CD14-positive monocyte (primary cell): ENCODE results near the gene GAP43. TPM values are rescaled to one million over a fixed set of nuclear protein-coding genes. Genes with fewer than 3 reads are reported as not detected.

ENCODE experiments used
- DNase-seq, 3 donors: peaks; one replicate each; pipeline ENCODE4 v3.0.0-alpha.2; 2011 to 2022
- H2AFZ ChIP-seq: 2 replicates; pipeline ENCODE4 v1.6.0; 2012; ENCODE audit warnings: mild to moderate bottlenecking, low read depth, low read length, inconsistent platforms; ENCODE audit not compliant: insufficient read depth, poor library complexity, severe bottlenecking
- H3K27ac ChIP-seq, 2 donors: 1 replicate in 1 of 2; 2 replicates in 1 of 2; pipeline ENCODE4 v1.5.1; 2012 to 2013; ENCODE audit warnings: low read length in 2 of 2, control low read depth in 1 of 2, inconsistent platforms in 1 of 2, low read depth in 1 of 2, mild to moderate bottlenecking in 1 of 2
- H3K27me3 ChIP-seq, 2 donors: one replicate each; pipeline versions ENCODE4 v1.6.0 to v1.6.1; 2011 to 2013; ENCODE audit warnings: low read length in 2 of 2; ENCODE audit not compliant: control insufficient read depth in 2 of 2, insufficient read depth in 2 of 2
- H3K36me3 ChIP-seq, 2 donors: replicated peaks in 1 of 2; 1 replicate in 1 of 2; 2 replicates in 1 of 2; pipeline versions ENCODE4 v1.5.1 to v1.6.1; 2012 to 2013; ENCODE audit warnings: low read length in 2 of 2, control low read depth in 1 of 2, inconsistent platforms in 1 of 2, mild to moderate bottlenecking in 1 of 2; ENCODE audit not compliant: insufficient read depth in 2 of 2, control insufficient read depth in 1 of 2
- H3K4me1 ChIP-seq, 2 donors: 1 replicate in 1 of 2; 2 replicates in 1 of 2; pipeline versions ENCODE4 v1.5.1 to v1.6.1; 2012 to 2013; ENCODE audit warnings: low read length in 2 of 2, control low read depth in 1 of 2, inconsistent platforms in 1 of 2, mild to moderate bottlenecking in 1 of 2, moderate library complexity in 1 of 2; ENCODE audit not compliant: insufficient read depth in 2 of 2, control insufficient read depth in 1 of 2
- H3K4me2 ChIP-seq: replicated peaks from 2 replicates; pipeline ENCODE3; 2012; ENCODE audit warnings: low read length, moderate library complexity, mild to moderate bottlenecking; ENCODE audit not compliant: poor library complexity, severe bottlenecking; ENCODE audit errors: extremely low read depth
- H3K4me3 ChIP-seq, 3 experiments: fragments of 200-600 bp in 1 of 3; sonication (generic) in 1 of 3; replicated peaks in 1 of 3; 1 replicate in 2 of 3; 2 replicates in 1 of 3; pipeline ENCODE4 v1.5.1; 2011 to 2013; ENCODE audit warnings: low read length in 3 of 3, mild to moderate bottlenecking in 3 of 3, control low read depth in 2 of 3, low read depth in 2 of 3, inconsistent platforms in 1 of 3, moderate library complexity in 1 of 3
- H3K79me2 ChIP-seq: 2 replicates; pipeline ENCODE4 v1.6.0; 2012; ENCODE audit warnings: mild to moderate bottlenecking, control low read depth, inconsistent platforms, low read length, moderate library complexity; ENCODE audit not compliant: insufficient read depth
- H3K9ac ChIP-seq: 2 replicates; pipeline ENCODE4 v1.6.0; 2017; ENCODE audit warnings: low read length, mild to moderate bottlenecking; ENCODE audit not compliant: insufficient read depth, poor library complexity, severe bottlenecking
- H3K9me3 ChIP-seq, 2 donors: replicated peaks in 1 of 2; 1 replicate in 1 of 2; 2 replicates in 1 of 2; pipeline versions ENCODE4 v1.5.1 to v1.6.1; 2012 to 2013; ENCODE audit warnings: low read length in 2 of 2, control low read depth in 1 of 2; ENCODE audit not compliant: control insufficient read depth in 1 of 2, insufficient read depth in 1 of 2
- H4K20me1 ChIP-seq: 2 replicates; pipeline ENCODE4 v1.6.0; 2012; ENCODE audit warnings: mild to moderate bottlenecking, low read length, control low read depth, moderate library complexity; ENCODE audit not compliant: insufficient read depth
- H3K27ac Mint-ChIP-seq, 7 donors: one replicate each; pipeline ENCODE4 v1.8.0; 2020; ENCODE audit warnings: mild to moderate bottlenecking in 7 of 7, mixed read lengths in 7 of 7, moderate library complexity in 6 of 7, inconsistent platforms in 2 of 7
- H3K27me3 Mint-ChIP-seq, 3 donors: one replicate each; pipeline ENCODE4 v1.8.0; 2021 to 2022; ENCODE audit warnings: low read depth in 3 of 3, mild to moderate bottlenecking in 3 of 3, mixed read lengths in 3 of 3, moderate library complexity in 3 of 3, inconsistent platforms in 1 of 3
- H3K36me3 Mint-ChIP-seq, 2 donors: one replicate each; pipeline ENCODE4 v1.8.0; 2020; ENCODE audit warnings: mixed read lengths in 2 of 2, inconsistent platforms in 1 of 2, mild to moderate bottlenecking in 1 of 2
- H3K4me1 Mint-ChIP-seq: one replicate; pipeline ENCODE4 v1.8.0; 2020; ENCODE audit warnings: mild to moderate bottlenecking, mixed read lengths
- H3K4me3 Mint-ChIP-seq, 2 donors: one replicate each; pipeline ENCODE4 v1.8.0; 2020; ENCODE audit warnings: mild to moderate bottlenecking in 2 of 2, mixed read lengths in 2 of 2, moderate library complexity in 1 of 2
- H3K9me3 Mint-ChIP-seq, 7 donors: one replicate each; pipeline ENCODE4 v1.8.0; 2020 to 2022; ENCODE audit warnings: mixed read lengths in 7 of 7, mild to moderate bottlenecking in 6 of 7, moderate library complexity in 6 of 7, inconsistent platforms in 2 of 7
- WGBS: methylation state at CpG from one replicate; pipeline ENCODE4 v1.1.5; 2013; ENCODE audit warnings: missing lambda C conversion rate; ENCODE audit not compliant: insufficient coverage; 5-methylcytosine and 5-hydroxymethylcytosine counted together
- intact Hi-C, 2 donors: fragments of 100-400 bp; cut with micrococcal nuclease; formaldehyde crosslinking; loops; one replicate each; pipeline versions ENCODE4 v1.15.0 to v1.15.1; 2023
- polyA plus RNA-seq, 3 donors: library from polyadenylated mRNA; depleted of rRNA in 1 of 3; unstranded in 2 of 3; stranded (reverse) in 1 of 3; fragments of 300-500 nt in 2 of 3; fragments of >200 nt in 1 of 3; fragmentation: Illumina TruSeq in 2 of 3; gene quantifications; 1 replicate in 2 of 3; 2 replicates in 1 of 3; pipeline ENCODE4 v1.2.3, GENCODE V29; 2012 to 2021
- TF ChIP-seq, protein P1 (sequence below): fragments of 200-600 bp; IDR thresholded peaks from one replicate; pipeline ENCODE4 v1.8.0; 2022; ENCODE audit warnings: antibody characterized with exemption, mild to moderate bottlenecking

GAP43 gene
- polyA plus RNA-seq, 3 donors = not detected

DNA sequence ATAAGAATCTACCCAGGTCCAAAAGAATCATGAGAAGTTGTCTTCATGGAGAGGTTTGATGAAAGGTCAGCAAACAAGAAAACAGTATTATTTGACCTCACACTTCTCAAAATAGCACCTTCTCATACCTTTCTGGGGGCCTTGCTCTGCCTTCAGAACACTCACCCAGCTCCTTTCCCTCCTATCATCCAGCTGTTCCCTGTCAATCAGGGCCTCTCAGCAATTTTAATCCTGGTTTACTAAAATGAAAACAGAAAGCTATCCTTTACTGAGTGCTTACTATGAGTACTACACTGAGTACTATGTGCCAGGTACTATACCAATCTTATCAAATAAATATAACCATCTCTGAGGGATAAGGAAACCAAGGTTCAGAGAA, 138.6 kb downstream of the GAP43 start:
- DNase-seq = no peak
- Histone ChIP-seq H3K27ac (no peak overlapping the region), H2AFZ (no peak overlapping the region), H3K36me3 (no peaks in the 10 kb centered on the region), H3K4me2 (no peak overlapping the region), H3K4me3 (no peak overlapping the region), H3K79me2 (no peaks in the 10 kb centered on the region), H3K9me3 (no peaks in the 10 kb centered on the region), H3K9ac (no peak overlapping the region), H4K20me1 (no peaks in the 10 kb centered on the region), H3K4me1 (no peaks in the 10 kb centered on the region), H3K27me3 (no peaks in the 10 kb centered on the region)
- Mint-ChIP-seq H3K27ac (no peak overlapping the region), H3K36me3 (no peaks in the 10 kb centered on the region), H3K4me3 (no peak overlapping the region), H3K4me1 (no peaks in the 10 kb centered on the region), H3K27me3 (peaks cover 0 to 3% (median 0%) of the 10 kb centered on the region in 3 donors), H3K9me3 (peaks cover 0 to 5% (median 0%) of the 10 kb centered on the region in 7 donors)
- intact Hi-C loops = no loop called here
- TF ChIP-seq, protein P1, sequence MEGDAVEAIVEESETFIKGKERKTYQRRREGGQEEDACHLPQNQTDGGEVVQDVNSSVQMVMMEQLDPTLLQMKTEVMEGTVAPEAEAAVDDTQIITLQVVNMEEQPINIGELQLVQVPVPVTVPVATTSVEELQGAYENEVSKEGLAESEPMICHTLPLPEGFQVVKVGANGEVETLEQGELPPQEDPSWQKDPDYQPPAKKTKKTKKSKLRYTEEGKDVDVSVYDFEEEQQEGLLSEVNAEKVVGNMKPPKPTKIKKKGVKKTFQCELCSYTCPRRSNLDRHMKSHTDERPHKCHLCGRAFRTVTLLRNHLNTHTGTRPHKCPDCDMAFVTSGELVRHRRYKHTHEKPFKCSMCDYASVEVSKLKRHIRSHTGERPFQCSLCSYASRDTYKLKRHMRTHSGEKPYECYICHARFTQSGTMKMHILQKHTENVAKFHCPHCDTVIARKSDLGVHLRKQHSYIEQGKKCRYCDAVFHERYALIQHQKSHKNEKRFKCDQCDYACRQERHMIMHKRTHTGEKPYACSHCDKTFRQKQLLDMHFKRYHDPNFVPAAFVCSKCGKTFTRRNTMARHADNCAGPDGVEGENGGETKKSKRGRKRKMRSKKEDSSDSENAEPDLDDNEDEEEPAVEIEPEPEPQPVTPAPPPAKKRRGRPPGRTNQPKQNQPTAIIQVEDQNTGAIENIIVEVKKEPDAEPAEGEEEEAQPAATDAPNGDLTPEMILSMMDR = no peak

DNA sequence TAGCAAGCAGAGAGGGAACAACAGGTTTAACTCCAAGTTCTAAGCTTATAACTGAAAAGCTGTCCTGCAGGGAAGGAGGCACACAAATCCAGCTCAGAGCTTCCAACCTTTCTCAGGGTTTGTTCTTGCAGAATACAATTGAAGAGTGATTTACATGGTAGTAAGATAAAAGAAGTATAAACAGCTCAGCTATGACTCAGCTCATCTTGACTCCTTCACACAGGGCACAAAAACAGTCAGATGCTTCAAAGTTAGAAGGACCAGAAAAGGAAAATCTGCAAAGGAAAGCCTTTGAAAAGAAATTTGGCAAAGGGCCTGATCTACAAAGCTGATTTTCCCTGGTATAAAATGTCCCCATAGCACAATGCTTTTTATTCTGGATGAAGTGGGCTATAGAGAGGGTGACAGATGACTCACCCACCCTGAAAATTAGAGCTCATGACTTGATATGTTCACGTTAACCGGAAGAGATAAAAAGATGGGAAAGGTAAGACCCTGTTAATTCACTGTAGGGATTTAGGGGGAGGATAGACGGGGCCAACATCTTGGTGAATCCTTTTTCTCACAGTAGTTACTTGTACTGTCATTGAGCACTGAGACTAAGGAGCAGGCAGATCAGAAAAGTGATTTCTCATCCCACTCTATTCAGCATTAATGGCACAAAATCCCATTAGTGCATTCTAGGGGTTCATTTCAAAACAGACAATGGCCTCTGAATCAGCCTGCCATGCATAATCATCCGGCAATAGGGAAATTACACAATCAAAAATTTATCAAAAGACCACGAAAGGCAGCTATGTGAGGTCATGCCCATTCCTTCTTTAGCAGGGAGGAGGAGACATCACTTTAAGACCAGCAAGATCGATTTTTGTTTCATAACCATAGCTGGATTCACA, 143.5 kb downstream of the GAP43 start:
- Histone ChIP-seq H3K27me3 (no peaks in the 10 kb centered on the region), H3K4me1 (no peaks in the 10 kb centered on the region), H3K9ac (no peak overlapping the region), H3K9me3 (no peaks in the 10 kb centered on the region), H3K4me3 (no peak overlapping the region), H3K79me2 (no peaks in the 10 kb centered on the region), H4K20me1 (no peaks in the 10 kb centered on the region), H3K27ac (no peak overlapping the region), H3K4me2 (no peak overlapping the region), H3K36me3 (no peaks in the 10 kb centered on the region), H2AFZ (no peak overlapping the region)
- no peak overlapping the region for H3K4me3 Mint-ChIP-seq
- H3K9me3 Mint-ChIP-seq = peaks cover 0 to 5% (median 0%) of the 10 kb centered on the region in 7 donors
- intact Hi-C loops = no loop called here
- TF ChIP-seq, protein P1 = no peak
- no peak overlapping the region for H3K27ac Mint-ChIP-seq
- H3K36me3 Mint-ChIP-seq = no peaks in the 10 kb centered on the region
- no peaks in the 10 kb centered on the region for H3K4me1 Mint-ChIP-seq
- no CpG with 5 or more reads among the region's 6 CpGs for WGBS
- DNase-seq = no peak
- H3K27me3 Mint-ChIP-seq = peaks cover 0 to 9% (median 0%) of the 10 kb centered on the region in 3 donors
